BJ (cell line): ENCODE data around the gene ERI3. TPM values are rescaled to one million over a fixed set of nuclear protein-coding genes. Genes with fewer than 3 reads are reported as not detected.

Experiments
- CTCF ChIA-PET: fragments of 350-600 bp; formaldehyde crosslinking; extraction: SDS; loops from one replicate; lab custom pipeline; 2021; ENCODE audit warnings: antibody characterized with exemption, inconsistent platforms; lab: Yijun Ruan, JAX
- POLR2A ChIA-PET: fragments of 300-600 bp; sonication (Branson Sonifier 250); formaldehyde crosslinking; extraction: SDS; loops from one replicate; lab custom pipeline; 2021; ENCODE audit warnings: antibody characterized with exemption; lab: Charles Lee
- DNase-seq: peaks from one replicate; pipeline ENCODE4 v3.0.0-alpha.2; 2011; ENCODE audit warnings: low read depth
- H3K27me3 ChIP-seq: 2 replicates; pipeline ENCODE4 v1.6.0; 2011; ENCODE audit warnings: low read length; ENCODE audit not compliant: control insufficient read depth, insufficient read depth
- H3K36me3 ChIP-seq: 2 replicates; pipeline ENCODE4 v1.5.1; 2011; ENCODE audit warnings: low read length; ENCODE audit not compliant: control insufficient read depth, insufficient read depth
- H3K4me3 ChIP-seq: 2 replicates; pipeline ENCODE4 v1.5.1; 2011; ENCODE audit warnings: low read depth, mild to moderate bottlenecking, control low read depth, low read length
- polyA plus RNA-seq: library from polyadenylated mRNA; depleted of rRNA; stranded (reverse); fragments of >200 nt; gene quantifications from 2 replicates; pipeline ENCODE4 v1.2.3, GENCODE V29; 2011
- TF ChIP-seq, protein P1 (sequence below): IDR thresholded peaks from 2 replicates; pipeline ENCODE4 v1.5.1; 2011; ENCODE audit warnings: low read depth, mild to moderate bottlenecking, control low read depth, inconsistent platforms, low read length, moderate library complexity; ENCODE audit not compliant: insufficient read depth

Gene ERI3
- polyA plus RNA-seq, 1 experiment, result 75.4 TPM

DNA sequence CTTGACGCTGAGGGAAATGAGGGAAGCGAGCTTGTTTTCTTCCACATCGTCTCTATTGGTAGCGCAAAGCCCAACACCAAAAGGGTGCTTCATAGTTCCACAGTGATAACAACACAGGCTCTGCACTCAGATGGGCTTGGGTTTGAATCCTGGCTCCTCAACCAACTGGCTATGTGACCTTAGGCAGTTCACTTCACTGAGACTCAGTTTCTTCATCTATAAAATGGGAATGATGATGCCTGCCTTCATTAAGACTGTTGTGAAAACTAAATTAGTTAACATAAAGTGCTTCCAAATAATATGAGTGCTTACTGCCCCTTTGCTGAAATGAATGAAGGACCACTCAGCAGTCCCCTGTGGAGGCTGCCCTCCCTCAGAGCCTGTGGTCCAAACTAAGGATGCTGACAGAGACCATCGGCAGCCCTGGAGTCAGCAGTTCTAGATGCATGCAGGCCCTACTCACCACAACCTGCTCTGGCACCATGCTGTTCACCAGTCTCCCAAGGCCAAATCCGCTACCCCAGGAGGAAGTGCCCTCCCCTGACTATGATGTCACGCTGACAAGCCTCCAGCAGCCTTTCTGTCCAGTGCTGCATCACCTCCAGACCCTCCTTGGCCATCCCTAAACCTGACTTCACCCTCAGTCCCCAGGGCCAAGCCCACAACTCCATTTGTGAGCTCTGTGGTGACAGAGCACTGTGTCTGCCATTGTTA, 111.1 kb downstream of the ERI3 start:
- TF ChIP-seq, protein P1, sequence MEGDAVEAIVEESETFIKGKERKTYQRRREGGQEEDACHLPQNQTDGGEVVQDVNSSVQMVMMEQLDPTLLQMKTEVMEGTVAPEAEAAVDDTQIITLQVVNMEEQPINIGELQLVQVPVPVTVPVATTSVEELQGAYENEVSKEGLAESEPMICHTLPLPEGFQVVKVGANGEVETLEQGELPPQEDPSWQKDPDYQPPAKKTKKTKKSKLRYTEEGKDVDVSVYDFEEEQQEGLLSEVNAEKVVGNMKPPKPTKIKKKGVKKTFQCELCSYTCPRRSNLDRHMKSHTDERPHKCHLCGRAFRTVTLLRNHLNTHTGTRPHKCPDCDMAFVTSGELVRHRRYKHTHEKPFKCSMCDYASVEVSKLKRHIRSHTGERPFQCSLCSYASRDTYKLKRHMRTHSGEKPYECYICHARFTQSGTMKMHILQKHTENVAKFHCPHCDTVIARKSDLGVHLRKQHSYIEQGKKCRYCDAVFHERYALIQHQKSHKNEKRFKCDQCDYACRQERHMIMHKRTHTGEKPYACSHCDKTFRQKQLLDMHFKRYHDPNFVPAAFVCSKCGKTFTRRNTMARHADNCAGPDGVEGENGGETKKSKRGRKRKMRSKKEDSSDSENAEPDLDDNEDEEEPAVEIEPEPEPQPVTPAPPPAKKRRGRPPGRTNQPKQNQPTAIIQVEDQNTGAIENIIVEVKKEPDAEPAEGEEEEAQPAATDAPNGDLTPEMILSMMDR, result no peak
- CTCF ChIA-PET, result no interaction called here
- Histone ChIP-seq H3K36me3 (peaks cover 6% of the 10 kb centered on the region), H3K4me3 (no peak overlapping the region), H3K27me3 (no peaks in the 10 kb centered on the region)
- DNase-seq, result no peak
- POLR2A ChIA-PET, result no interaction called here

DNA sequence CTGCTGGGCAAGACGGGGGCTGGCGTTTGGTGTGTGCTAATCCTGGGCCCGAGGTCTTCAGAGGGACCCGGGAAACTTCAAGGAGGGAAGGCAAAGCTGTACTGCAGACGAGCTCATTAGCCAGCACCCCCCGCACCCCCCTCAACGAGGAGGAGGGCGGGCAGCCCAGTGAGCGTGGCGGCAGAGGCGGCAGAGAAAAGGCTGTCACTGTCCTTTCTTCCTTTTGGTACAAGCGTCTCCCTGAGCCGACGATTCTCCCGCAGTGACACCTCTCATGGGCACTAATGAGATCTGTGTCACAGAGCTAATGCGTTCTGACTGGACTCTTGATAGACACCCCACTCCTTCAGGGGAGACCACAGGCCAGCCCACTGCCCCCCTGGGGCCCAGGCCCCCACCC, 112.3 kb downstream of the ERI3 start:
- CTCF ChIA-PET, result interaction anchor here (0.9 kb wide), 1 partner anchor 11 kb away, joined by 3 read pairs; no protein-coding TSS in a partner anchor
- H3K36me3 ChIP-seq, result peaks cover 5% of the 10 kb centered on the region
- TF ChIP-seq, protein P1, result no peak
- no peaks in the 10 kb centered on the region for H3K27me3 ChIP-seq
- POLR2A ChIA-PET, result no interaction called here
- H3K4me3 ChIP-seq, result no peak overlapping the region
- DNase-seq, result no peak

DNA sequence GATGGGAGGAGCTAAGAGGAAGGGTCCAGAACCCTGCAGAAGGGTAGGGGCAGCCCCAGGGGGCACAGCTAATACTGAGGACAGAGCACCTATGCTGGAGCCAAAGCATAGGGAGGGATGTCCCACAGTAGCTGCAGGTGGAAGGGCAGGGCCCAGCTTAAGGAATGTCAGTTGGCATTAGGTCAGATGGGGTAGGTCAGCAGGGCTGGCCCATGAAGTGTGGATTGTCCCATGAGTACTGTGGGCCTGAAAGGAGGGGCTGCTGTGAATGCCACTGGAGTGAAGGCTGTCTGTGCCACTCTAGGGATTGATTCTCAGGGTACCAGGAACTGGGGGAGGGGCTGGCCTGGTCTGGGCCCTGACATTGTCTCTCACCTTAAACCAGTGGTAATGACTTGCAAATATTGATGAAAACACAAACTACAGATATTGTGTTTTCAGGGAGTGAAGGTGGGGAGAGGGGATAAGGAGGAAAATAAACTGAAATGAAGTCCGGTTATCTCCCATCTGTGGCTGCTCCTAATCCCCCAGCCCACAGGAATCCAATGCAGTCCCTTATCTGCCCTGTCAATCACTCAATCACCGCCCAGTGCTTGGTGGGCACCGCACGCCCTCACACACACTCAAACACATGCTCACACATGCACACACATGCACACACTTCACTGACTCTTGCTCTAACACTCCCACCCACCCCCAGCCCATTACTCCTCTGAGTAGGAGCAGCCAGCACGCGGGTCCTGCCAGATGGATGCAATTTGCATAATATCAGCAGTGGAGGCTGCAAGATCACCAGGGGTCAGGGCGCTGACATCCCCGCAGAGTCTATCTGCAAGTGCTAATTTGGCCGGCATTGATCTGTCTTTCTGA, 114.0 kb downstream of the ERI3 start:
- CTCF ChIA-PET, result interaction anchor here (0.6 to 8.1 kb wide), 4 partner anchors 11 to 142 kb away, joined by 3 to 88 read pairs (median 35); no protein-coding TSS in a partner anchor
- Histone ChIP-seq H3K36me3 (peaks cover 2% of the 10 kb centered on the region; the same call in 1 of the 2 replicates), H3K27me3 (no peaks in the 10 kb centered on the region), H3K4me3 (no peak overlapping the region)
- TF ChIP-seq, protein P1, result no peak
- POLR2A ChIA-PET, result no interaction called here
- no peak for DNase-seq

DNA sequence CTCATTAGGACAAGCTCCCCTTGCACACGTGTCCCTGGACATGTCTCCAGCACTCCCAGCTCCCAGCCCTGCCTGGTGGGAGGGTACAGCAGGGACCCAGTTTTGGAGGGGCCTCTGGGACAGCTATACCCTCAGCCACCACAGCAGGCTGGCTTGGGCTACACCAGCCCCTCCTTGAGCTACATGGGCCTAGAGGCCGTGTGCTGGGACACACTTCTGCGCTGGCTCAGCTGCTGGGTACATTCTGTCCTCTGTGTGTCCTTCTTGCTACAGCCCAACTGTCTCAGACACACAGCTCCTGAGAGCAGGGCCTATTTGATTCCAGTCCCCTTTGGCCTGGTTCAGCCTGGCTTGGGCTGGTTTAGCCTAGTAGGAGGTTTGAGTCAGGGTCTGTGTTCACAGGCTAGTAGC, 115.1 kb downstream of the ERI3 start:
- TF ChIP-seq, protein P1, result no peak
- CTCF ChIA-PET, result interaction anchor here (0.6 to 8.1 kb wide), 9 partner anchors 12 to 143 kb away, joined by 3 to 88 read pairs (median 6); no protein-coding TSS in a partner anchor
- POLR2A ChIA-PET, result no interaction called here
- no peak overlapping the region for H3K4me3 ChIP-seq
- H3K36me3 ChIP-seq, result peaks cover 2% of the 10 kb centered on the region; the same call in 1 of the 2 replicates
- no peaks in the 10 kb centered on the region for H3K27me3 ChIP-seq
- DNase-seq, result no peak
